ENCODE results near the gene KRTAP10-11.
"Not testable (repeated sequence)": the region's sequence is repeated elsewhere in the genome, so short reads cannot be mapped to it uniquely, and the experiment has no call there.

The KRTAP10-11 gene

GRCh38 chr21:44664691-44665090 lies 18.5 kb downstream of the KRTAP10-11 start:
- DNase-seq (ENCODE audit: low read depth): no peak

GRCh38 chr21:44666401-44667320 lies 20.4 kb downstream of the KRTAP10-11 start, which contains the start of gene KRTAP12-2:
TSS of gene KRTAP12-2 (minus strand) at chr21:44666927. CDS start at chr21:44666886, 41 bp downstream.
- DNase-seq (ENCODE audit: low read depth): no peak

GRCh38 chr21:44667612-44668011 lies 21.4 kb downstream of the KRTAP10-11 start:
- no peak for DNase-seq (ENCODE audit: low read depth)

GRCh38 chr21:44670642-44671432 lies 24.6 kb downstream of the KRTAP10-11 start:
- no peak for DNase-seq (ENCODE audit: low read depth)

GRCh38 chr21:44671911-44672310 lies 25.7 kb downstream of the KRTAP10-11 start:
- DNase-seq (ENCODE audit: low read depth): no peak

GRCh38 chr21:44677881-44678280 lies 31.7 kb downstream of the KRTAP10-11 start:
- DNase-seq (ENCODE audit: low read depth): no peak

GRCh38 chr21:44681152-44681551 lies 34.9 kb downstream of the KRTAP10-11 start:
- no peak for DNase-seq (ENCODE audit: low read depth)

GRCh38 chr21:44681861-44682579 lies 35.8 kb downstream of the KRTAP10-11 start, which contains the start of gene KRTAP12-1:
TSS of gene KRTAP12-1 (minus strand) at chr21:44682163. CDS start at chr21:44682123, 40 bp downstream.
- no peak for DNase-seq (ENCODE audit: low read depth)

- no peak for DNase-seq (ENCODE audit: low read depth)
These were observed 36.5 kb downstream of the KRTAP10-11 start for GRCh38 chr21:44682580-44683151.

GRCh38 chr21:44684077-44684476 lies 37.9 kb downstream of the KRTAP10-11 start:
- no peak for DNase-seq (ENCODE audit: low read depth)

GRCh38 chr21:44684483-44684882 lies 38.3 kb downstream of the KRTAP10-11 start:
- no peak for DNase-seq (ENCODE audit: low read depth)

- DNase-seq (ENCODE audit: low read depth): not testable (repeated sequence)
These were observed 38.8 kb downstream of the KRTAP10-11 start for GRCh38 chr21:44685050-44685449.

- DNase-seq (ENCODE audit: low read depth): no peak
These were observed 40.0 kb downstream of the KRTAP10-11 start for GRCh38 chr21:44686000-44686781.

- no peak for DNase-seq (ENCODE audit: low read depth)
These were observed 40.8 kb downstream of the KRTAP10-11 start for GRCh38 chr21:44686843-44687561.

GRCh38 chr21:44687671-44688070 lies 41.5 kb downstream of the KRTAP10-11 start:
- no peak for DNase-seq (ENCODE audit: low read depth)

- not testable (repeated sequence) for DNase-seq (ENCODE audit: low read depth)
These were observed 43.5 kb downstream of the KRTAP10-11 start for GRCh38 chr21:44689740-44690139.

- no peak for DNase-seq (ENCODE audit: low read depth)
These were observed 45.5 kb downstream of the KRTAP10-11 start for GRCh38 chr21:44691686-44692085.

GRCh38 chr21:44692798-44693512 lies 46.7 kb downstream of the KRTAP10-11 start:
- DNase-seq (ENCODE audit: low read depth): no peak

GRCh38 chr21:44694776-44695175 lies 48.6 kb downstream of the KRTAP10-11 start:
- no peak for DNase-seq (ENCODE audit: low read depth)

Measured in stromal cell of bone marrow (primary cell).